Measurements from ENCODE around the gene MYOCD.

DNA sequence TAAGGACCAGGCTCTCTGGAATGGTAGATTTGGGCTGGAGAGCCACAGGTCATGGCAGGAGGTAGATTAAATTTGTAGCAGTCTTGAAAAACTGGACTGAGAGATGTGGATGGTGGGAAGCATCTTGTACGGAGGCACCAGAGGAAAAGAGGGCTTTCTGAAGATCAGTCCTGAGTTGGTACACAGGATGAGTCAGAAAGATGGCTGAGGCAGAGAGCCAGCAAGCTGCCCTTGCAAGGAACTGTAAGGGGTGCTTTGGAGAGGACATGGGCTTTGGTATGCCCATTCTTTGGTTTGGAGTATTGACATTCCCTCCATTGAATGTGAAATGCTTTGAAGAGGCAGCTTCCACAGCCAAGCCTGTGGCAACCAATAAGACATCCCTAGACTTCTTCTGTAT, 55.9 kb downstream of the MYOCD start:
- TF ChIP-seq SUZ12 (IDR thresholded peaks at IDR 0.05; ENCODE audit: extremely low read depth, insufficient read depth, insufficient read length) (no peak), YY1 (IDR thresholded peaks at IDR 0.05; ENCODE audit: insufficient read depth, insufficient read length) (no peak), ZNF274 (IDR thresholded peaks at IDR 0.05; ENCODE audit: low read depth, low read length) (no peak)
